NCI-H345 (cell line): Measurements from ENCODE around the gene CTNNA3.

Source experiments
- DNase-seq: peaks from one replicate; lab custom pipeline; 2025; lab: John Stamatoyannopoulos, UW

Gene CTNNA3

GRCh38 chr10:66811211-66811610 lies 884.8 kb downstream of the CTNNA3 start:
- no peak for DNase-seq

GRCh38 chr10:66809402-66809801 lies 886.6 kb downstream of the CTNNA3 start:
- no peak for DNase-seq

GRCh38 chr10:66805612-66806011 lies 890.4 kb downstream of the CTNNA3 start:
- no peak for DNase-seq

GRCh38 chr10:66804962-66805361 lies 891.0 kb downstream of the CTNNA3 start:
- DNase-seq: no peak

GRCh38 chr10:66803174-66803573 lies 892.8 kb downstream of the CTNNA3 start:
- DNase-seq: no peak

GRCh38 chr10:66799474-66799873 lies 896.5 kb downstream of the CTNNA3 start:
- no peak for DNase-seq

- DNase-seq: no peak
These were observed 900.1 kb downstream of the CTNNA3 start for GRCh38 chr10:66795866-66796265.

GRCh38 chr10:66792441-66792840 lies 903.6 kb downstream of the CTNNA3 start:
- no peak for DNase-seq

- DNase-seq: no peak
These were observed 907.6 kb downstream of the CTNNA3 start for GRCh38 chr10:66788178-66788987.

- DNase-seq: no peak
These were observed 909.3 kb downstream of the CTNNA3 start for GRCh38 chr10:66786709-66787108.

- DNase-seq: no peak
These were observed 911.2 kb downstream of the CTNNA3 start for GRCh38 chr10:66784770-66785169.

- DNase-seq: no peak
These were observed 912.7 kb downstream of the CTNNA3 start for GRCh38 chr10:66783316-66783715.

- no peak for DNase-seq
These were observed 913.2 kb downstream of the CTNNA3 start for GRCh38 chr10:66782776-66783175.

- no peak for DNase-seq
These were observed 913.9 kb downstream of the CTNNA3 start for GRCh38 chr10:66782144-66782543.

- no peak for DNase-seq
These were observed 915.2 kb downstream of the CTNNA3 start for GRCh38 chr10:66780796-66781195.

GRCh38 chr10:66778351-66778750 lies 917.6 kb downstream of the CTNNA3 start:
- DNase-seq: no peak

GRCh38 chr10:66777665-66778064 lies 918.3 kb downstream of the CTNNA3 start:
- DNase-seq: no peak

- no peak for DNase-seq
These were observed 922.5 kb downstream of the CTNNA3 start for GRCh38 chr10:66773472-66773817.

- no peak for DNase-seq
These were observed 923.2 kb downstream of the CTNNA3 start for GRCh38 chr10:66772548-66773471.

GRCh38 chr10:66767707-66768106 lies 928.3 kb downstream of the CTNNA3 start:
- DNase-seq: no peak

- DNase-seq: no peak
These were observed 933.7 kb downstream of the CTNNA3 start for GRCh38 chr10:66762218-66762729.

GRCh38 chr10:66760941-66761340 lies 935.1 kb downstream of the CTNNA3 start:
- DNase-seq: no peak

GRCh38 chr10:66755474-66755873 lies 940.5 kb downstream of the CTNNA3 start:
- DNase-seq: no peak
